ENCODE results near the gene SIGLEC7.

SIGLEC7 gene

GRCh38 chr19:51137792-51138425 lies 4.2 kb upstream of the SIGLEC7 start:
- TF ChIP-seq RAD21 (IDR thresholded peaks at IDR 0.05; ENCODE audit: low read depth) (no peak), TCF12 (IDR thresholded peaks at IDR 0.05; ENCODE audit: low read depth) (no peak), TEAD4 (IDR thresholded peaks at IDR 0.05) (no peak), CREB1 (IDR thresholded peaks at IDR 0.05; ENCODE audit: low read depth) (no peak), YY1 (IDR thresholded peaks at IDR 0.05; ENCODE audit: low read depth) (no peak), MAX (IDR thresholded peaks at IDR 0.05) (no peak), REST (IDR thresholded peaks at IDR 0.05; ENCODE audit: low read depth) (no peak), NFIC (IDR thresholded peaks at IDR 0.05) (no peak)

GRCh38 chr19:51138549-51138979 lies 3.5 kb upstream of the SIGLEC7 start:
- TF ChIP-seq EP300 (IDR thresholded peaks at IDR 0.05; ENCODE audit: borderline replicate concordance) (no peak), EGR1 (IDR thresholded peaks at IDR 0.05) (no peak), TCF12 (IDR thresholded peaks at IDR 0.05; ENCODE audit: low read depth) (no peak), YY1 (IDR thresholded peaks at IDR 0.05; ENCODE audit: low read depth) (no peak), MAX (IDR thresholded peaks at IDR 0.05) (no peak), TEAD4 (IDR thresholded peaks at IDR 0.05) (no peak)

- no peak for TF ChIP-seq YY1 (IDR thresholded peaks at IDR 0.05; ENCODE audit: low read depth)
- TF ChIP-seq MAX (IDR thresholded peaks at IDR 0.05) = no peak
- no peak for TF ChIP-seq TCF12 (IDR thresholded peaks at IDR 0.05; ENCODE audit: low read depth)
- TF ChIP-seq RAD21 (IDR thresholded peaks at IDR 0.05; ENCODE audit: low read depth) = no peak
- no peak for TF ChIP-seq EGR1 (IDR thresholded peaks at IDR 0.05)
- no peak for TF ChIP-seq TAF1 (IDR thresholded peaks at IDR 0.05; ENCODE audit: low read depth)
- TF ChIP-seq TEAD4 (IDR thresholded peaks at IDR 0.05) = no peak
- no peak for TF ChIP-seq ZBTB7A (IDR thresholded peaks at IDR 0.05; ENCODE audit: low read depth)
- no peak for TF ChIP-seq CEBPB (IDR thresholded peaks at IDR 0.05)
- TF ChIP-seq NFIC (IDR thresholded peaks at IDR 0.05) = no peak
- no peak for TF ChIP-seq EP300 (IDR thresholded peaks at IDR 0.05; ENCODE audit: borderline replicate concordance)
- TF ChIP-seq USF1 (IDR thresholded peaks at IDR 0.05) = no peak
- TF ChIP-seq REST (IDR thresholded peaks at IDR 0.05; ENCODE audit: low read depth) = no peak
- TF ChIP-seq FOXM1 (IDR thresholded peaks at IDR 0.05; ENCODE audit: borderline replicate concordance, low read depth) = no peak
- no peak for TF ChIP-seq CREB1 (IDR thresholded peaks at IDR 0.05; ENCODE audit: low read depth)
Observed at GRCh38 chr19:51139299-51140014, 2.6 kb upstream of the SIGLEC7 start.

GRCh38 chr19:51140441-51140840 lies 1.7 kb upstream of the SIGLEC7 start:
- TF ChIP-seq REST (IDR thresholded peaks at IDR 0.05; ENCODE audit: low read depth) = no peak
- no peak for TF ChIP-seq EP300 (IDR thresholded peaks at IDR 0.05; ENCODE audit: borderline replicate concordance)
- no peak for TF ChIP-seq MAX (IDR thresholded peaks at IDR 0.05)
- no peak for TF ChIP-seq TEAD4 (IDR thresholded peaks at IDR 0.05)
- no peak for TF ChIP-seq NFIC (IDR thresholded peaks at IDR 0.05)
- no peak for TF ChIP-seq TCF12 (IDR thresholded peaks at IDR 0.05; ENCODE audit: low read depth)
- TF ChIP-seq FOXM1 (IDR thresholded peaks at IDR 0.05; ENCODE audit: borderline replicate concordance, low read depth) = no peak
- TF ChIP-seq RAD21 (IDR thresholded peaks at IDR 0.05; ENCODE audit: low read depth) = no peak
- no peak for TF ChIP-seq CREB1 (IDR thresholded peaks at IDR 0.05; ENCODE audit: low read depth)
- TF ChIP-seq TAF1 (IDR thresholded peaks at IDR 0.05; ENCODE audit: low read depth) = no peak
- TF ChIP-seq ZBTB7A (IDR thresholded peaks at IDR 0.05; ENCODE audit: low read depth) = no peak
- TF ChIP-seq CEBPB (IDR thresholded peaks at IDR 0.05) = no peak
- TF ChIP-seq YY1 (IDR thresholded peaks at IDR 0.05; ENCODE audit: low read depth) = no peak
- TF ChIP-seq USF1 (IDR thresholded peaks at IDR 0.05) = no peak
- no peak for TF ChIP-seq EGR1 (IDR thresholded peaks at IDR 0.05)

Measured in Ishikawa (cell line).